ENCODE results near the gene TGFBRAP1.
"Not testable (repeated sequence)": the region's sequence is repeated elsewhere in the genome, so short reads cannot be mapped to it uniquely, and the experiment has no call there.

The TGFBRAP1 gene

GRCh38 chr2:105257981-105258380, 71.6 kb downstream of the TGFBRAP1 start:
- no peaks in the 10 kb centered on the region for H3K27me3 ChIP-seq (ENCODE audit: control insufficient read depth in 1 of 2, insufficient read depth in 2 of 2, low read length in 2 of 2)
- no peak overlapping the region for H3K4me3 ChIP-seq (ENCODE audit: low read depth in 1 of 2, low read length in 2 of 2)
- no peak overlapping the region for H3K9ac ChIP-seq (ENCODE audit: low read depth in 1 of 2, low read length in 2 of 2)

GRCh38 chr2:105256431-105257047, 73.0 kb downstream of the TGFBRAP1 start:
- Histone ChIP-seq H3K4me3 (ENCODE audit: low read depth in 1 of 2, low read length in 2 of 2) (no peak overlapping the region), H3K27ac (ENCODE audit: low read depth, low read length) (no peak overlapping the region), H3K9me3 (ENCODE audit: control insufficient read depth in 1 of 2, low read length in 2 of 2) (no peaks in the 10 kb centered on the region), H3K27me3 (ENCODE audit: control insufficient read depth in 1 of 2, insufficient read depth in 2 of 2, low read length in 2 of 2) (no peaks in the 10 kb centered on the region), H3K36me3 (ENCODE audit: control insufficient read depth in 1 of 2, insufficient read depth in 2 of 2, low read length in 2 of 2) (no peaks in the 10 kb centered on the region), H3K9ac (ENCODE audit: low read depth in 1 of 2, low read length in 2 of 2) (no peak overlapping the region), H3K4me1 (ENCODE audit: control insufficient read depth in 1 of 2, insufficient read depth in 2 of 2, low read length in 2 of 2) (no peaks in the 10 kb centered on the region)

More at GRCh38 chr2:105257981-105258380, 71.6 kb downstream of the TGFBRAP1 start:
- no peak overlapping the region for H3K27ac ChIP-seq (ENCODE audit: low read depth, low read length)
- H3K9me3 ChIP-seq (ENCODE audit: control insufficient read depth in 1 of 2, low read length in 2 of 2), result no peaks in the 10 kb centered on the region
- no peaks in the 10 kb centered on the region for H3K4me1 ChIP-seq (ENCODE audit: control insufficient read depth in 1 of 2, insufficient read depth in 2 of 2, low read length in 2 of 2)
- H3K36me3 ChIP-seq (ENCODE audit: control insufficient read depth in 1 of 2, insufficient read depth in 2 of 2, low read length in 2 of 2), result peaks cover 0 to 4% of the 10 kb centered on the region in 2 donors

GRCh38 chr2:105255979-105256378, 73.6 kb downstream of the TGFBRAP1 start:
- Histone ChIP-seq H3K4me1 (ENCODE audit: control insufficient read depth in 1 of 2, insufficient read depth in 2 of 2, low read length in 2 of 2) (no peaks in the 10 kb centered on the region), H3K27me3 (ENCODE audit: control insufficient read depth in 1 of 2, insufficient read depth in 2 of 2, low read length in 2 of 2) (no peaks in the 10 kb centered on the region)

GRCh38 chr2:105254531-105255210, 74.9 kb downstream of the TGFBRAP1 start:
- no peaks in the 10 kb centered on the region for H3K4me1 ChIP-seq (ENCODE audit: control insufficient read depth in 1 of 2, insufficient read depth in 2 of 2, low read length in 2 of 2)
- no peaks in the 10 kb centered on the region for H3K9me3 ChIP-seq (ENCODE audit: control insufficient read depth in 1 of 2, low read length in 2 of 2)
- no peak overlapping the region for H3K9ac ChIP-seq (ENCODE audit: low read depth in 1 of 2, low read length in 2 of 2)
- no peak overlapping the region for H3K27ac ChIP-seq (ENCODE audit: low read depth, low read length)
- no peaks in the 10 kb centered on the region for H3K36me3 ChIP-seq (ENCODE audit: control insufficient read depth in 1 of 2, insufficient read depth in 2 of 2, low read length in 2 of 2)
- H3K27me3 ChIP-seq (ENCODE audit: control insufficient read depth in 1 of 2, insufficient read depth in 2 of 2, low read length in 2 of 2), result no peaks in the 10 kb centered on the region
- H3K4me3 ChIP-seq (ENCODE audit: low read depth in 1 of 2, low read length in 2 of 2), result no peak overlapping the region

More at GRCh38 chr2:105255979-105256378, 73.6 kb downstream of the TGFBRAP1 start:
- no peak overlapping the region for H3K4me3 ChIP-seq (ENCODE audit: low read depth in 1 of 2, low read length in 2 of 2)
- H3K27ac ChIP-seq (ENCODE audit: low read depth, low read length), result no peak overlapping the region
- H3K9me3 ChIP-seq (ENCODE audit: control insufficient read depth in 1 of 2, low read length in 2 of 2), result no peaks in the 10 kb centered on the region
- no peak overlapping the region for H3K9ac ChIP-seq (ENCODE audit: low read depth in 1 of 2, low read length in 2 of 2)
- no peaks in the 10 kb centered on the region for H3K36me3 ChIP-seq (ENCODE audit: control insufficient read depth in 1 of 2, insufficient read depth in 2 of 2, low read length in 2 of 2)

GRCh38 chr2:105252271-105252670, 77.3 kb downstream of the TGFBRAP1 start:
- no peaks in the 10 kb centered on the region for H3K9me3 ChIP-seq (ENCODE audit: control insufficient read depth in 1 of 2, low read length in 2 of 2)
- no peaks in the 10 kb centered on the region for H3K36me3 ChIP-seq (ENCODE audit: control insufficient read depth in 1 of 2, insufficient read depth in 2 of 2, low read length in 2 of 2)
- H3K4me1 ChIP-seq (ENCODE audit: control insufficient read depth in 1 of 2, insufficient read depth in 2 of 2, low read length in 2 of 2), result no peaks in the 10 kb centered on the region
- no peak overlapping the region for H3K4me3 ChIP-seq (ENCODE audit: low read depth in 1 of 2, low read length in 2 of 2)
- no peak overlapping the region for H3K27ac ChIP-seq (ENCODE audit: low read depth, low read length)
- H3K9ac ChIP-seq (ENCODE audit: low read depth in 1 of 2, low read length in 2 of 2), result no peak overlapping the region
- no peaks in the 10 kb centered on the region for H3K27me3 ChIP-seq (ENCODE audit: control insufficient read depth in 1 of 2, insufficient read depth in 2 of 2, low read length in 2 of 2)

- H3K4me1 ChIP-seq (ENCODE audit: control insufficient read depth in 1 of 2, insufficient read depth in 2 of 2, low read length in 2 of 2); H3K27ac ChIP-seq (ENCODE audit: low read depth, low read length); H3K36me3 ChIP-seq (ENCODE audit: control insufficient read depth in 1 of 2, insufficient read depth in 2 of 2, low read length in 2 of 2); H3K27me3 ChIP-seq (ENCODE audit: control insufficient read depth in 1 of 2, insufficient read depth in 2 of 2, low read length in 2 of 2); H3K4me3 ChIP-seq (ENCODE audit: low read depth in 1 of 2, low read length in 2 of 2); H3K9ac ChIP-seq (ENCODE audit: low read depth in 1 of 2, low read length in 2 of 2); H3K9me3 ChIP-seq (ENCODE audit: control insufficient read depth in 1 of 2, low read length in 2 of 2): not testable (repeated sequence)
Measured at GRCh38 chr2:105251016-105251648, 78.4 kb downstream of the TGFBRAP1 start.

GRCh38 chr2:105249891-105250290, 79.6 kb downstream of the TGFBRAP1 start:
- Histone ChIP-seq H3K4me3 (ENCODE audit: low read depth in 1 of 2, low read length in 2 of 2) (no peak overlapping the region), H3K4me1 (ENCODE audit: control insufficient read depth in 1 of 2, insufficient read depth in 2 of 2, low read length in 2 of 2) (no peaks in the 10 kb centered on the region), H3K9me3 (ENCODE audit: control insufficient read depth in 1 of 2, low read length in 2 of 2) (no peaks in the 10 kb centered on the region), H3K27ac (ENCODE audit: low read depth, low read length) (no peak overlapping the region), H3K36me3 (ENCODE audit: control insufficient read depth in 1 of 2, insufficient read depth in 2 of 2, low read length in 2 of 2) (no peaks in the 10 kb centered on the region), H3K9ac (ENCODE audit: low read depth in 1 of 2, low read length in 2 of 2) (no peak overlapping the region), H3K27me3 (ENCODE audit: control insufficient read depth in 1 of 2, insufficient read depth in 2 of 2, low read length in 2 of 2) (no peaks in the 10 kb centered on the region)

GRCh38 chr2:105249181-105249580, 80.4 kb downstream of the TGFBRAP1 start:
- Histone ChIP-seq H3K4me3 (ENCODE audit: low read depth in 1 of 2, low read length in 2 of 2) (no peak overlapping the region), H3K9ac (ENCODE audit: low read depth in 1 of 2, low read length in 2 of 2) (no peak overlapping the region), H3K4me1 (ENCODE audit: control insufficient read depth in 1 of 2, insufficient read depth in 2 of 2, low read length in 2 of 2) (no peaks in the 10 kb centered on the region), H3K36me3 (ENCODE audit: control insufficient read depth in 1 of 2, insufficient read depth in 2 of 2, low read length in 2 of 2) (no peaks in the 10 kb centered on the region), H3K27ac (ENCODE audit: low read depth, low read length) (no peak overlapping the region), H3K27me3 (ENCODE audit: control insufficient read depth in 1 of 2, insufficient read depth in 2 of 2, low read length in 2 of 2) (no peaks in the 10 kb centered on the region), H3K9me3 (ENCODE audit: control insufficient read depth in 1 of 2, low read length in 2 of 2) (no peaks in the 10 kb centered on the region)

GRCh38 chr2:105248316-105249070, 81.0 kb downstream of the TGFBRAP1 start:
- Histone ChIP-seq H3K9me3 (ENCODE audit: control insufficient read depth in 1 of 2, low read length in 2 of 2) (no peaks in the 10 kb centered on the region), H3K4me1 (ENCODE audit: control insufficient read depth in 1 of 2, insufficient read depth in 2 of 2, low read length in 2 of 2) (no peaks in the 10 kb centered on the region), H3K27ac (ENCODE audit: low read depth, low read length) (no peak overlapping the region), H3K4me3 (ENCODE audit: low read depth in 1 of 2, low read length in 2 of 2) (no peak overlapping the region), H3K27me3 (ENCODE audit: control insufficient read depth in 1 of 2, insufficient read depth in 2 of 2, low read length in 2 of 2) (no peaks in the 10 kb centered on the region), H3K36me3 (ENCODE audit: control insufficient read depth in 1 of 2, insufficient read depth in 2 of 2, low read length in 2 of 2) (no peaks in the 10 kb centered on the region), H3K9ac (ENCODE audit: low read depth in 1 of 2, low read length in 2 of 2) (no peak overlapping the region)

- Histone ChIP-seq H3K4me3 (ENCODE audit: low read depth in 1 of 2, low read length in 2 of 2) (no peak overlapping the region), H3K36me3 (ENCODE audit: control insufficient read depth in 1 of 2, insufficient read depth in 2 of 2, low read length in 2 of 2) (no peaks in the 10 kb centered on the region), H3K9me3 (ENCODE audit: control insufficient read depth in 1 of 2, low read length in 2 of 2) (no peaks in the 10 kb centered on the region), H3K9ac (ENCODE audit: low read depth in 1 of 2, low read length in 2 of 2) (no peak overlapping the region), H3K27me3 (ENCODE audit: control insufficient read depth in 1 of 2, insufficient read depth in 2 of 2, low read length in 2 of 2) (no peaks in the 10 kb centered on the region), H3K27ac (ENCODE audit: low read depth, low read length) (no peak overlapping the region), H3K4me1 (ENCODE audit: control insufficient read depth in 1 of 2, insufficient read depth in 2 of 2, low read length in 2 of 2) (no peaks in the 10 kb centered on the region)
Measured at GRCh38 chr2:105244451-105244850, 85.1 kb downstream of the TGFBRAP1 start.
